PFSK-1 (cell line): ENCODE results near the gene LINGO3.

Source experiments
- FOXP2 ChIP-seq: optimal IDR thresholded peaks from 2 replicates; pipeline ENCODE3; 2011; ENCODE audit warnings: borderline replicate concordance, control low read depth, inconsistent platforms; ENCODE audit not compliant: insufficient read depth; ENCODE audit errors: extremely low read length, extremely low read depth
- POLR2AphosphoS5 ChIP-seq: IDR thresholded peaks from 2 replicates; pipeline ENCODE4 v1.6.1; 2012; ENCODE audit warnings: low read depth, mild to moderate bottlenecking, control low read depth, low read length, moderate library complexity
- REST ChIP-seq, 2 experiments: IDR thresholded peaks; 2 replicates each; pipeline versions ENCODE4 v1.6.1 to v1.8.0; 2011 to 2012; ENCODE audit warnings: low read depth in 2 of 2, low read length in 2 of 2, control low read depth in 1 of 2, inconsistent platforms in 1 of 2, mild to moderate bottlenecking in 1 of 2, moderate library complexity in 1 of 2; ENCODE audit not compliant: insufficient read depth in 1 of 2
- SIN3A ChIP-seq: IDR thresholded peaks from 2 replicates; pipeline ENCODE4 v1.6.1; 2012; ENCODE audit warnings: mild to moderate bottlenecking, low read length, moderate library complexity, borderline replicate concordance; ENCODE audit not compliant: insufficient read depth
- TAF1 ChIP-seq: IDR thresholded peaks from 2 replicates; pipeline ENCODE4 v1.6.1; 2012; ENCODE audit warnings: low read length, control low read depth, borderline replicate concordance; ENCODE audit not compliant: insufficient read depth

LINGO3 gene

GRCh38 chr19:2337329-2337707 lies 29.4 kb upstream of the LINGO3 start:
- TF ChIP-seq REST (IDR thresholded peaks at IDR 0.05; ENCODE audit: insufficient read depth in 1 of 2, low read depth in 2 of 2, low read length in 2 of 2) (no peak), TAF1 (no peak), SIN3A (no peak), FOXP2 (no peak), POLR2AphosphoS5 (no peak)

- TF ChIP-seq FOXP2 (no peak), TAF1 (no peak), REST (IDR thresholded peaks at IDR 0.05; ENCODE audit: insufficient read depth in 1 of 2, low read depth in 2 of 2, low read length in 2 of 2) (no peak), SIN3A (no peak), POLR2AphosphoS5 (no peak)
These were observed 28.8 kb upstream of the LINGO3 start for GRCh38 chr19:2336528-2337328.

- TF ChIP-seq SIN3A (no peak), REST (IDR thresholded peaks at IDR 0.05; ENCODE audit: insufficient read depth in 1 of 2, low read depth in 2 of 2, low read length in 2 of 2) (no peak), TAF1 (no peak)
These were observed 27.9 kb upstream of the LINGO3 start for GRCh38 chr19:2335848-2336247.

GRCh38 chr19:2334986-2335846 lies 27.3 kb upstream of the LINGO3 start:
- TF ChIP-seq FOXP2 (no peak), SIN3A (no peak), REST (IDR thresholded peaks at IDR 0.05; ENCODE audit: insufficient read depth in 1 of 2, low read depth in 2 of 2, low read length in 2 of 2) (no peak), TAF1 (no peak), POLR2AphosphoS5 (no peak)

- TF ChIP-seq TAF1 (no peak), POLR2AphosphoS5 (no peak)
These were observed 26.5 kb upstream of the LINGO3 start for GRCh38 chr19:2334426-2334825.
